ENCODE measurements around the gene BBS9.

DNA sequence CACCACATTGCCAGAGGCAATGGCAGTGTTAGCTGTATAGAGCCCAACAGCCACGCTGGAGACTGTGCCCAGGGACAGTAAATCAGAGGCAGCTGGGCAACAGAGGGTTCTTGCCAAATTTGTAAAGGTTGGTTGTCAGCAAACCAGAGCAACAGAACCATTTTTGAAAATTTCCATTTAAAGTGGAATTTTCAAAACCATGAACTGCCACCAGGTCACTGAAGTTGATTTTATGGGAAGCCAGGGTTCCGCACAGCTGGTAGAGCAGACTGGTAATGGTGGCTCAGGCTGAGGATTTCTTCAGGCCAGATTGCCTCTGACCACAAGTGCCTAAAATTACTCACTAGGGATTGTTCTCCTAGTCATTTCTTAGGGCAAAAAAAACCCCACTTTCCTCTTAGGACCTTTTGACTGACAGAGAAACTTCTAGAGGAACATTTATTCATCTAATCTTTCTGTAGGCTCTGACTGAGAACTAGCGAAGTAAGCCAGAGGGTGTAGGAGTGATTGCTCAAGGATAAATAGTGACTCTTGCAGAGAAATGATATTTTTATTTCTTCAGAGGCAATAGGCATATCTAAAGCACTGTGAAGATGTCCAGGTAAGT lies 342.4 kb downstream of the BBS9 start:
- no peak for TF ChIP-seq YY1 (IDR thresholded peaks at IDR 0.05)
- TF ChIP-seq, protein P1, sequence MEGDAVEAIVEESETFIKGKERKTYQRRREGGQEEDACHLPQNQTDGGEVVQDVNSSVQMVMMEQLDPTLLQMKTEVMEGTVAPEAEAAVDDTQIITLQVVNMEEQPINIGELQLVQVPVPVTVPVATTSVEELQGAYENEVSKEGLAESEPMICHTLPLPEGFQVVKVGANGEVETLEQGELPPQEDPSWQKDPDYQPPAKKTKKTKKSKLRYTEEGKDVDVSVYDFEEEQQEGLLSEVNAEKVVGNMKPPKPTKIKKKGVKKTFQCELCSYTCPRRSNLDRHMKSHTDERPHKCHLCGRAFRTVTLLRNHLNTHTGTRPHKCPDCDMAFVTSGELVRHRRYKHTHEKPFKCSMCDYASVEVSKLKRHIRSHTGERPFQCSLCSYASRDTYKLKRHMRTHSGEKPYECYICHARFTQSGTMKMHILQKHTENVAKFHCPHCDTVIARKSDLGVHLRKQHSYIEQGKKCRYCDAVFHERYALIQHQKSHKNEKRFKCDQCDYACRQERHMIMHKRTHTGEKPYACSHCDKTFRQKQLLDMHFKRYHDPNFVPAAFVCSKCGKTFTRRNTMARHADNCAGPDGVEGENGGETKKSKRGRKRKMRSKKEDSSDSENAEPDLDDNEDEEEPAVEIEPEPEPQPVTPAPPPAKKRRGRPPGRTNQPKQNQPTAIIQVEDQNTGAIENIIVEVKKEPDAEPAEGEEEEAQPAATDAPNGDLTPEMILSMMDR (IDR thresholded peaks at IDR 0.05; ENCODE audit: low read depth, low read length, missing input control): no peak
- TF ChIP-seq, protein P2, sequence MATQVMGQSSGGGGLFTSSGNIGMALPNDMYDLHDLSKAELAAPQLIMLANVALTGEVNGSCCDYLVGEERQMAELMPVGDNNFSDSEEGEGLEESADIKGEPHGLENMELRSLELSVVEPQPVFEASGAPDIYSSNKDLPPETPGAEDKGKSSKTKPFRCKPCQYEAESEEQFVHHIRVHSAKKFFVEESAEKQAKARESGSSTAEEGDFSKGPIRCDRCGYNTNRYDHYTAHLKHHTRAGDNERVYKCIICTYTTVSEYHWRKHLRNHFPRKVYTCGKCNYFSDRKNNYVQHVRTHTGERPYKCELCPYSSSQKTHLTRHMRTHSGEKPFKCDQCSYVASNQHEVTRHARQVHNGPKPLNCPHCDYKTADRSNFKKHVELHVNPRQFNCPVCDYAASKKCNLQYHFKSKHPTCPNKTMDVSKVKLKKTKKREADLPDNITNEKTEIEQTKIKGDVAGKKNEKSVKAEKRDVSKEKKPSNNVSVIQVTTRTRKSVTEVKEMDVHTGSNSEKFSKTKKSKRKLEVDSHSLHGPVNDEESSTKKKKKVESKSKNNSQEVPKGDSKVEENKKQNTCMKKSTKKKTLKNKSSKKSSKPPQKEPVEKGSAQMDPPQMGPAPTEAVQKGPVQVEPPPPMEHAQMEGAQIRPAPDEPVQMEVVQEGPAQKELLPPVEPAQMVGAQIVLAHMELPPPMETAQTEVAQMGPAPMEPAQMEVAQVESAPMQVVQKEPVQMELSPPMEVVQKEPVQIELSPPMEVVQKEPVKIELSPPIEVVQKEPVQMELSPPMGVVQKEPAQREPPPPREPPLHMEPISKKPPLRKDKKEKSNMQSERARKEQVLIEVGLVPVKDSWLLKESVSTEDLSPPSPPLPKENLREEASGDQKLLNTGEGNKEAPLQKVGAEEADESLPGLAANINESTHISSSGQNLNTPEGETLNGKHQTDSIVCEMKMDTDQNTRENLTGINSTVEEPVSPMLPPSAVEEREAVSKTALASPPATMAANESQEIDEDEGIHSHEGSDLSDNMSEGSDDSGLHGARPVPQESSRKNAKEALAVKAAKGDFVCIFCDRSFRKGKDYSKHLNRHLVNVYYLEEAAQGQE (IDR thresholded peaks at IDR 0.05): no peak
- no peak for TF ChIP-seq EGR1 (IDR thresholded peaks at IDR 0.05; ENCODE audit: low read depth in 2 of 2)
- TF ChIP-seq, protein P3, sequence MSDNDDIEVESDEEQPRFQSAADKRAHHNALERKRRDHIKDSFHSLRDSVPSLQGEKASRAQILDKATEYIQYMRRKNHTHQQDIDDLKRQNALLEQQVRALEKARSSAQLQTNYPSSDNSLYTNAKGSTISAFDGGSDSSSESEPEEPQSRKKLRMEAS (IDR thresholded peaks at IDR 0.05): no peak
- TF ChIP-seq, protein P4, sequence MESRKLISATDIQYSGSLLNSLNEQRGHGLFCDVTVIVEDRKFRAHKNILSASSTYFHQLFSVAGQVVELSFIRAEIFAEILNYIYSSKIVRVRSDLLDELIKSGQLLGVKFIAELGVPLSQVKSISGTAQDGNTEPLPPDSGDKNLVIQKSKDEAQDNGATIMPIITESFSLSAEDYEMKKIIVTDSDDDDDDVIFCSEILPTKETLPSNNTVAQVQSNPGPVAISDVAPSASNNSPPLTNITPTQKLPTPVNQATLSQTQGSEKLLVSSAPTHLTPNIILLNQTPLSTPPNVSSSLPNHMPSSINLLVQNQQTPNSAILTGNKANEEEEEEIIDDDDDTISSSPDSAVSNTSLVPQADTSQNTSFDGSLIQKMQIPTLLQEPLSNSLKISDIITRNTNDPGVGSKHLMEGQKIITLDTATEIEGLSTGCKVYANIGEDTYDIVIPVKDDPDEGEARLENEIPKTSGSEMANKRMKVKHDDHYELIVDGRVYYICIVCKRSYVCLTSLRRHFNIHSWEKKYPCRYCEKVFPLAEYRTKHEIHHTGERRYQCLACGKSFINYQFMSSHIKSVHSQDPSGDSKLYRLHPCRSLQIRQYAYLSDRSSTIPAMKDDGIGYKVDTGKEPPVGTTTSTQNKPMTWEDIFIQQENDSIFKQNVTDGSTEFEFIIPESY (IDR thresholded peaks at IDR 0.05): no peak
- no peak for TF ChIP-seq RAD21 (IDR thresholded peaks at IDR 0.05)
- TF ChIP-seq TAF1 (conservative IDR thresholded peaks at IDR 0.05): no peak
